Effector CD4-positive, alpha-beta T cell (primary cell): Measurements from ENCODE around the gene ERGIC3.
"Not testable (repeated sequence)": the region's sequence is repeated elsewhere in the genome, so short reads cannot be mapped to it uniquely, and the experiment has no call there.

Source experiments
- DNase-seq: peaks from one replicate; pipeline ENCODE4 v3.0.0-alpha.2; 2020
- total RNA-seq: gene quantifications from one replicate; lab custom pipeline; 2026; lab: John Stamatoyannopoulos, UW

ERGIC3 gene
- total RNA-seq: 64.9 reads per million, percentile 74 among the genes with 10 or more reads in this experiment

DNA sequence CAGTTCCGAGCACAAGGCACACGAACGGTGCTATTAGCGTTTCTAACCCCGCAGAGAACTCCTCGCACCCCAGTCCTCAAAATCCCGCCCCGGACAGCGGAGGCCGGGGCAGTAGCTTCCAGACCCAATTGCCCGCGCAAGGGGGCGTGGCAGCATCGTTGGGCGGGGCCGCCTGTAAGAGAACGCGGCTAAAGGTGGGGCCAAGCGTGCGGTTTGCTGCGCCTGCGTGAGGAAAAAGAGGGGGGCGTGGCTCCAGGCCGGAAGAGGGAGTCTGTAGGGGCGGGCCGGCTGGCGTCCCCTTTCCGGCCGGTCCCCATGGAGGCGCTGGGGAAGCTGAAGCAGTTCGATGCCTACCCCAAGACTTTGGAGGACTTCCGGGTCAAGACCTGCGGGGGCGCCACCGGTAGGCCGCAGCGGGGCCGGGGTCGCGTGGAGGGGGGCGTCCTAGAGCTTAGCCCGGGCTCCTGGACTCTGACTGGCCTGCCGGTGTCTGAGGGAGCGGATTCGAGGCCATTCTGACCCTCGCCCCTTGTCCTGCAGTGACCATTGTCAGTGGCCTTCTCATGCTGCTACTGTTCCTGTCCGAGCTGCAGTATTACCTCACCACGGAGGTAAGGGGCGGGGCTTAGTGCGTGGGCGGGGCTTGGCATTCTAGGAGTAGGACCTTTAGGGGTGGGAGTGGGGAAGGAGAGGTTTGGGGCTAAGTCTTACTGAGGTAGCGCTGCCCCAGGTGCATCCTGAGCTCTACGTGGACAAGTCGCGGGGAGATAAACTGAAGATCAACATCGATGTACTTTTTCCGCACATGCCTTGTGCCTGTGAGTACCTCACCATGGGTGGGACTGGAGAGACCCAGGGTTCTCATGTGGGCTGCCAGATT, at the start of gene ERGIC3:
TSS of gene ERGIC3 (plus strand) at position 296 of the 880 bp plus-strand sequence. CDS start at position 316, 20 bp downstream.
- peak; percentile 93 for DNase-seq

- DNase-seq: no peak
Measured at GRCh38 chr20:35492352-35492751, 49.5 kb upstream of the ERGIC3 start.

DNA sequence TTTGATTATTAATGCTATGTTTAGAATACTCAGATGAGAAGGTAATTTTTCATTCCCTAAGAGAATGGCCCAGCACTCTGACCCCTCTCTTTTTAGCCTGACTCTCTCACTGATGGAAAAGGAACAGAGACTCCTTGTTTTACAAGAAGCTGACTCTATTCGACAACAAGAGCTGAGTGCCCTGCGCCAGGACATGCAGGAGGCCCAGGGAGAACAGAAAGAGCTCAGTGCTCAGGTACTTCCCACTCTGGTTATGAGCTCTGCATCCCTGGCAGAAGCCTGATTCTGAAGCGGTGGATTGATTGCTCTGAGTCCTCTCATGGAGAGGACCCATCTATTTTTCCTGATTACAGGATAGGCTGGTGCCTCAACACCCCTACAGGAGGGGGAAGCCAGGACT, 45.4 kb upstream of the ERGIC3 start:
- no peak for DNase-seq

- no peak for DNase-seq
Measured at GRCh38 chr20:35497320-35497719, 44.6 kb upstream of the ERGIC3 start.

GRCh38 chr20:35497780-35498189, 44.1 kb upstream of the ERGIC3 start:
- DNase-seq: no peak

GRCh38 chr20:35499271-35499670, 42.6 kb upstream of the ERGIC3 start:
- no peak for DNase-seq

DNA sequence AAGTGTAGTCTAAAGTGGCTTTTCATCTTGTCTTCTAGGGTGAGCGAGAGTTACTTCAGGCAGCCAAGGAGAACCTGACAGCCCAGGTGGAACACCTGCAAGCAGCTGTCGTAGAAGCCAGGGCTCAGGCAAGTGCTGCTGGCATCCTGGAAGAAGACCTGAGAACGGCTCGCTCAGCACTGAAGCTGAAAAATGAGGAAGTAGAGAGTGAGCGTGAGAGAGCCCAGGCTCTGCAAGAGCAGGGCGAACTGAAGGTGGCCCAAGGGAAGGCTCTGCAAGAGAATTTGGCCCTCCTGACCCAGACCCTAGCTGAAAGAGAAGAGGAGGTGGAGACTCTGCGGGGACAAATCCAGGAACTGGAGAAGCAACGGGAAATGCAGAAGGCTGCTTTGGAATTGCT, 39.5 kb upstream of the ERGIC3 start:
- no peak for DNase-seq

DNA sequence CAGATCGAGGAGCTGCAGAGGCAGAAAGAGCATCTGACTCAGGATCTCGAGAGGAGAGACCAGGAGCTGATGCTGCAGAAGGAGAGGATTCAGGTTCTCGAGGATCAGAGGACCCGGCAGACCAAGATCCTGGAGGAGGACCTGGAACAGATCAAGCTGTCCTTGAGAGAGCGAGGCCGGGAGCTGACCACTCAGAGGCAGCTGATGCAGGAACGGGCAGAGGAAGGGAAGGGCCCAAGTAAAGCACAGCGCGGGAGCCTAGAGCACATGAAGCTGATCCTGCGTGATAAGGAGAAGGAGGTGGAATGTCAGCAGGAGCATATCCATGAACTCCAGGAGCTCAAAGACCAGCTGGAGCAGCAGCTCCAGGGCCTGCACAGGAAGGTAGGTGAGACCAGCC, 38.6 kb upstream of the ERGIC3 start:
- no peak for DNase-seq

DNA sequence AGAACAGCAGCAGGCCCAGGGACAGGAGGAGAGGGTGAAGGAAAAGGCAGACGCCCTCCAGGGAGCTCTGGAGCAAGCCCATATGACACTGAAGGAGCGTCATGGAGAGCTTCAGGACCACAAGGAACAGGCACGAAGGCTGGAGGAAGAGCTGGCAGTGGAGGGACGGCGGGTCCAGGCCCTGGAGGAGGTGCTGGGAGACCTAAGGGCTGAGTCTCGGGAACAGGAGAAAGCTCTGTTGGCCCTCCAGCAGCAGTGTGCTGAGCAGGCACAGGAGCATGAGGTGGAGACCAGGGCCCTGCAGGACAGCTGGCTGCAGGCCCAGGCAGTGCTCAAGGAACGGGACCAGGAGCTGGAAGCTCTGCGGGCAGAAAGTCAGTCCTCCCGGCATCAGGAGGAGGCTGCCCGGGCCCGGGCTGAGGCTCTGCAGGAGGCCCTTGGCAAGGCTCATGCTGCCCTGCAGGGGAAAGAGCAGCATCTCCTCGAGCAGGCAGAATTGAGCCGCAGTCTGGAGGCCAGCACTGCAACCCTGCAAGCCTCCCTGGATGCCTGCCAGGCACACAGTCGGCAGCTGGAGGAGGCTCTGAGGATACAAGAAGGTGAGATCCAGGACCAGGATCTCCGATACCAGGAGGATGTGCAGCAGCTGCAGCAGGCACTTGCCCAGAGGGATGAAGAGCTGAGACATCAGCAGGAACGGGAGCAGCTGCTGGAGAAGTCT, 37.9 kb upstream of the ERGIC3 start:
- no peak for DNase-seq

DNA sequence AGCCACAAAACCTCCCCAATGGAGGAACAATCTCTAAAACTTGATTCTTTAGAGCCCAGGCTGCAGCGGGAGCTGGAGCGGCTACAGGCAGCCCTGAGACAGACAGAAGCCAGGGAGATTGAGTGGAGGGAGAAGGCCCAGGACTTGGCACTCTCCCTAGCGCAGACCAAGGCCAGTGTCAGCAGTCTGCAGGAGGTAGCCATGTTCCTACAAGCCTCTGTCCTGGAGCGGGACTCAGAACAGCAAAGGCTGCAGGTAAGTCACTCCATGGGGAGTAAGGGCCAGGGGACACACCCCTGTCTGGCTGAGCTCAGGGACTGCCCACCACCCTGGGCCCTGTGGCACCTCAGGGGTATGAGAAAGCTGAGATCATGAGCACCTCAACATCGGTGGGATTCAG, 37.1 kb upstream of the ERGIC3 start:
- DNase-seq: no peak

DNA sequence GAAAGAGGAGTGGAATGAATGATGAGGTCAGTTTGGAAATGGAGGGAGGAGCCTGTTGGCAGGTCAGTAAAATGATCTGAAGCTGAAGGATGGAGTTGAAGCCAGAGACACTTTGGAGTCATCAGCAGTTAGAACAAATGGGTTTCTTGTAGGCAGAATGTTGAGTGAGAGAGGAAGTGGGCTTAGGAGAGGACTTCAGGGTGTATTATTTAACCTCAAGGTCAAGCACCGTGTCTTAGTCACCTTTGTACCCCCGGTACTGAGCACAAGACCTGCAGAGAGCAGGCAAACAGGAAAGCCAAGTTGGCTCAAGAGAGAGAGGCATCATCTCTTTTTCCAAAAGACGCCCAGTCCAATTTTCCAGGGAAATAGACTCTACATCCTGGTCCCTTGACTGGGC, 35.7 kb upstream of the ERGIC3 start:
- DNase-seq: no peak

- no peak for DNase-seq
Measured at GRCh38 chr20:35506872-35507638, 34.8 kb upstream of the ERGIC3 start.

DNA sequence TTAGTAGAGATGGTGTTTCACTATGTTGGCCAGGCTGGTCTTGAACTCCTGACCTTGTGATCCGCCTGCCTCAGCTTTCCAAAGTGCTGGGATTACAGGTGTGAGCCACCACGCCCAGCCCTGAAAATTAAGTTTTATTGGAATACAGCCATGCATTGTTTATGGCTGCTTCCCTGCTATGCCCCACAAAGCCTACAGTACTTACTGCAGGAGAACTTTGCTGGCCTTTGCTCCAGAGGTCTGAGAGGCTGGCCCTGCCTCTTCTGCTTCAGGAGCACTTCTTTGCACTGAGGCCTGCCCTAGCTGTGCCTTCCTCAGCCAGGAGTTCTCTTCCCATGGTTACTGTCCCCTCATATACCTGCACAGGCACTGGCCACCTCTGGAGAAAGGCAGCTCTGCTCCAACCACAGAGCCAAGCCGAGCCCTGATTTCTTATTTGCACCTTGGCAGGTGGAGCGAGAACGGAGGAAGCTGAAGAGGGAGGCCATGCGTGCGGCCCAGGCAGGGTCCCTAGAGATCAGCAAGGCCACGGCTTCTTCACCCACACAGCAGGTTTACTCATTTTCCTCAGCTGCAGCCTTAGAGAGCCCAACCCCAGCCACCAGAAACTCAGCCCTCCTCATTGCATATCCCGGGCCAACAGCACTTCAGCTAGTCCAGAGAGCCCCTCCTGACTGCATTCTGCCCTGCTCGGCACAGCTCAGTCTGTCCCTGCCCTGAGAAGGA, 33.2 kb upstream of the ERGIC3 start:
- DNase-seq: no peak

DNA sequence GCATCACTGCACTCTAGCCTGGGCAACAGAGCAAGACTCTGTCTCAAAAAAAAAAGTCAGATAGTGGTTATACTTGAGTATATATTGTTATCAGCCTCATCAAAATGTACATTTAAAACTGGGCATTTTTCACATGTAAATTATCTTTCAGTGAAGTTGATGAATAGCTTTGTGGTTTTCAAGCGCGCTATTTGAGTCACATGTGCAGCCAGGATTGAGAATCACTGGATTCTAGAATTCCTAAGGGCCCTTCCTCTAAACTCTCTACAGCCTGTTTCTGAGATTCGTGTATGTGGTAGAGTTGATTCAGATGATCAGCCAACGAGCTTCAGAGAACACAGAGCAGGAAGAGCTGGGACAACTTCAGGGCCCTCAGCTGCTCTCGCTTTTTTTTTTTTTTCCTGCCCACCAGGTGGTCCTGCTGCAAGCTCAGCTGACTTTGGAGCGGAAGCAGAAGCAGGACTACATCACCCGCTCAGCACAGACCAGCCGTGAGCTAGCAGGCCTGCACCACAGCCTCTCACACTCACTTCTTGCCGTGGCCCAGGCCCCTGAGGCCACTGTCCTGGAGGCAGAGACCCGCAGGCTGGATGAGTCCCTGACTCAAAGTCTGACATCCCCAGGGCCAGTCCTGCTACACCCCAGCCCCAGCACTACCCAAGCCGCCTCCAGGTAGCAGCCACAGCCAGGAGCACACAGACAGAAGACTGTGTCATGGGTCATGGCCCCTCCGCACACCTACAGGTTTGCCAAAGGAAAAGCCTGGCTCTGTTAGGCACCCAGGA, 30.7 kb upstream of the ERGIC3 start:
- DNase-seq: no peak

- DNase-seq: no peak
Measured at GRCh38 chr20:35511814-35512420, 30.0 kb upstream of the ERGIC3 start.

GRCh38 chr20:35514371-35514932, 27.4 kb upstream of the ERGIC3 start:
- DNase-seq: no peak

DNA sequence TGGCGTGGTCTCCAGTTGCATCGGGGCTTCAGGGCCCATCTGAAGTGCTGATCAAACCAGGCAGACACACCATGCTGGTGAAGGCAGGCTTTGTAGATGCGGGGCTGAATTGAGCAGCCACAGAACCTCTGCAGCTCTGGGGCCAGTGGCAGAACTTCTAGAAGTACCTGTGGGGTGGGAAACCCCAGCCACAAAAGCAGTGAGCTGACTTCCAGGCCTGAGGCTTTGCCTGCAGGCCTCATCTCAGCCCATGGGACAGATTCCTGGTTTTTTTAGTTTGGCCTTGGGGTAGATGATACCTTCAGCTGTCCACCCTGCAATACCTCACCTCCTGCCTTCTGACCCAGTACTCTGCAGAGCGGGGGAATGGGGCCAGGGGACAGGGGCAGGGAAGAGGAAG, 26.5 kb upstream of the ERGIC3 start:
- DNase-seq: no peak

DNA sequence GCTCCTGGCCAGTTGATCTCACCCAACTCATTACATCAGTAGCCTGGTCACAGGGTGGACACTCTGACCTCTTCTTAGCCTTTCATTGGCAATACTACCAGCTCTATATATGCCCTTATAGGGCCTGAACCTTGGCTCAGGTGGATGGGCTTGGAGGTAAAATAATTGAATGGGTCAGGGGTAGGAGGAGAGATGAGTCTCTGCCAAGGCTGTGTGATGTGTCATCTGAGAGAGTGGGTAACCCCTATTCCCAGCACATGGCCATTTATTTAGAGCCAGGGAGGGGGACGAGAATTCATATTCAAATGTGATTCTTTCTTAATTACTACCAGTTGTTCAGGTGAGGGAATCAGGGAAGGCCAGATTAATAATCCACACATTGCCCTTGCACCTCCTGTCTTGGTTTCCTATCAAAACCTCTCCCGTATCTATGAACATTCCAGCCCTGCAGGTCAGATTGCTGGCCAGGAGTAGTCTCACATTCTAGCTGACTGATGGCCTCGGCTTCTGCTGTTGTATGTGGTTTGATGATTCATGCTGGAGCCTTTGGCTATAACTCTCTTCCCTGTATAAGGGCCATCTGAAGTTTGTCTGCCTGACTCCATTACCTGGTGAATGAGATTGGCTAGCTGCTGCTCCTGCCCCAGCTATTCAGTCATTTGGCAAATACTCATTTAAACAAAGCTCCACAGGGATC, 25.8 kb upstream of the ERGIC3 start:
- DNase-seq: no peak

DNA sequence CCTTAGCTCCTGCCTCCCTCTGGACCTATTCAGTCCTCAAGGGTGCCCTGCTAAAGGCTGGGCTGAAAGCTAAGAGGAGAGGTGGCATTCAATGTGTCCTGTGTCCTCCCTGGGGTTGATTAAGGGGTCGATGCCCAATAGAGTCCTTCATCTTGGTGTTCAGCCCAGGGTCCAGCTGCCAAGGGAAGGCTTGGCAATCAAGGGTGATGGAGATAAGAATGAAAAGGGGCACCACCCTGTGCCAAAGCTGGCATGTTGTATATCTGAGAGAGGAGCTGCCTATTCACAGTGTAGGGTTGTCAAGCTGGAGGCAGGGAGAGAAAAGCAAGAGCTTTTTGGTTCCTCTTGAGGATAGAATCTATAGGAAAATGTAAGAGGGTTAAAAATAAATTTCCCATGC, 24.8 kb upstream of the ERGIC3 start:
- no peak for DNase-seq

GRCh38 chr20:35517767-35518166, 24.1 kb upstream of the ERGIC3 start:
- DNase-seq: not testable (repeated sequence)
